ENCODE results near the gene LCE3C.
"Not testable (repeated sequence)": the region's sequence is repeated elsewhere in the genome, so short reads cannot be mapped to it uniquely, and the experiment has no call there.

Gene LCE3C, protein sequence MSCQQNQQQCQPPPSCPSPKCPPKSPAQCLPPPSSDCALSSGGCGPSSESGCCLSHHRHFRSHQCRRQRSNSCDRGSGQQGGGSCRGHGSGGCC

DNA sequence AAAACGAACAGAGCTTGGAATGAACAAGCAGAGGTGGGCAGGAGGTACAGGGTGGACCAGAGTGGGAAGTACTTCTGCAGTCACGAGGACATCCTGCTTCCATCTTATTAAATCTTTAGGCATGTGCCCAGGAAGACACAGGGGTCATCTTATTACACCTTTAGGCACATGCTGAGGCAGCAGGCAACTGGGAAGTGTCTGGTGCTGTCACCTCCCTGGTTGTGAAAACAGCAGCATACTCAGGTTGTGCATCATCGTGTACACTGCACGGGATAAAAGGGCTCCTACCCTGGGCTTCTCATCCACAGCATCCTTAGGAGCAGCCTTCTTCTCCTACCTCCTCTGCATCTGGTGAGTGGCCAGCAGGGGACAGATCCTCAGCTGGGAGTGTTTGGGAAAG lies at the start of gene LCE3C:
LCE3C (plus strand) TSS at position 301 of the 400 bp plus-strand sequence. CDS start 498 bp downstream, outside the sequence.
- DNase-seq = no peak

DNA sequence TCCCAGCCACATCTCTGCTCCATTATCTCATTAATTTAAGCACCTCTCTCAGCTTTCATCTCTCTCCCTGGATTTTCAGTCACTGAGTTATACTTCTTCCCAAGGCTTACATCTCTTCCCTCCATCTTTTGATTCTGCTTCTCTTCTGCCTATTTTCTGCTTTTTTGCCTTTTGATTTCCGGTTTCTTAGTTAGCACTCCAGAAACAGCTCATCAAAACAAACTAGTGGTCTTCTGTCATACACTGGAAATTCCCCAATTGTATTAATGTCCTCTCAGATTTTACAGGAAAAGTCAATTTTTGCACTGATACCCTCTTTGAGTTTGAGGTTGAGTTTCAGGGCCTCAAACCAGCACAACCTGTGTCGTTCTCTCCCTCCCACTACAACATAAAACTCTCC lies 34.9 kb upstream of the LCE3C start:
- no peak for DNase-seq

DNA sequence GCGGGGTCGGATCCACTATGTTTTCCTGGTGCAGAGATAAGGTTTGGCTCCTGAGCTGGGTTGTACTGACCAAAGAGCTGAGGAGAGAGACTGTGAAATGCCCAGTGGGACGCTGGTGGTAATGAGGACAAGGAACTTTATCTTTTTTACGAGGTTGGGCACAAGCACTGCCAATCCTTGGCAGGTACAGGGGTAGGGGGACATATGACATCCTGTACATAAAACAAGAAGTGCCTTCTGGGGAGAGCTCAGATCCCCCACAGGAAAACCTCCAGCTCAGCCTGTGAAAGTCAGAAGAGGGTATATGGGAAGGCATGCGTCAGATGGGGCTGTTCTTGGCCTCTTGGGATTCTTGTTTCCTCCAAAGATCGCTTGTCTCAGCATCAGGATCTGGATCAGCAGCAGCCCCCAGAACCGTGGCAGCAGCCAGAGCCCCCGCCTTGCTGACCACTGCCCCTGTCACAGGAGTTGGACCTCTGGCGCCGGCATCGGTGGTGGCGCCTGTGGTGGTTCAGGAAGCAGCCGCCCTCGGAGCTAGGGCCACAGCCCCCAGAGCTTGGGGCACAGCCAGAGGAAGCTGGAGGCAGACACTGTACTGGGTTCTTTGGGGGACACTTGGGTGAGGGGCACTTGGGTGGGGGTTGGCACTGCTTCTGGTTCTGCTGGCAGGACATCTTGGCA lies 34.4 kb upstream of the LCE3C start:
- DNase-seq = no peak

GRCh38 chr1:152566681-152567080 lies 33.4 kb upstream of the LCE3C start, which contains the start of gene LCE3E:
Gene LCE3E, minus strand, starts transcription at chr1:152566780. Its CDS starts 572 bp downstream, at chr1:152566208.
- no peak for DNase-seq

GRCh38 chr1:152577168-152577567 lies 22.9 kb upstream of the LCE3C start:
- DNase-seq = no peak

GRCh38 chr1:152579526-152579925 lies 20.5 kb upstream of the LCE3C start:
- DNase-seq = not testable (repeated sequence)

DNA sequence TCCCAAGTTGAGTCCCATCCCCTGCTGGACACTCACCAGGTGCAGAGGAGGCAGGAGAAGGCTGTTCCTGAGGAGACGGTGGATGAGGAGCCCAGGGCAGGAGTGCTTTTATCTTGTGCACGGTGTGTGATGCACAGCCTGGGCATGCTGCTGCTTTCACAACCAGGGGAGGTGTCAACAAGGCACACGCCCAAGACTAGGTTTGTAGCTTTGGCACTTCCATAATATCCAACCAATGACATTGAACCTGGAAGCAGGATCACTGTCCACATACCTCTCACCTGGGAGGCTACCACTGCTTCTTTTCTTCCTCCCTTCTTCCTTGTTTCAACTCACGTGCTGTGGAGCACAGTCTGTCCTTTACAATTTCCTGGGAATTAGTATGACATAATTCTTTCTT lies 19.6 kb upstream of the LCE3C start, which contains the start of gene LCE3D:
LCE3D (minus strand) TSS at position 84 of the 400 bp plus-strand sequence. CDS start 580 bp downstream, outside the sequence.
- no peak for DNase-seq

DNA sequence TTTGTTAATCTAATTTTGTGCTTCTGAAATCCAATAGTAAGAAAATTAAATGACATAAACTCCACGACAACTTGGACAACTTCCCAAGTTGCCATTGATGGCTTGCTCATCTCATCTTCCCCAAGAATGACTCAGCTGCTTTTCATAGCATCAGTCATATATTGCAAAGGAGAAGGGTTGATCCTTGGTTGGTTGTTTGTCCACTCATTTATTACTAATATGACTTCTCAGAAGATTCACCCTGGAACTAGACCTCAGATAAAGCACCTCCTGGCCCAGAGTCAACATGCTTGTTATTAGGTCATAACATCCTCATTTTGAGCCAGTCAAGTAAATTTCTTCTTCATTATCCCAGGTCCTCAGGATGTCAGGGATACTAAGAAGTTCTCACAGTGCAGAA lies 17.4 kb upstream of the LCE3C start:
- DNase-seq = no peak

DNA sequence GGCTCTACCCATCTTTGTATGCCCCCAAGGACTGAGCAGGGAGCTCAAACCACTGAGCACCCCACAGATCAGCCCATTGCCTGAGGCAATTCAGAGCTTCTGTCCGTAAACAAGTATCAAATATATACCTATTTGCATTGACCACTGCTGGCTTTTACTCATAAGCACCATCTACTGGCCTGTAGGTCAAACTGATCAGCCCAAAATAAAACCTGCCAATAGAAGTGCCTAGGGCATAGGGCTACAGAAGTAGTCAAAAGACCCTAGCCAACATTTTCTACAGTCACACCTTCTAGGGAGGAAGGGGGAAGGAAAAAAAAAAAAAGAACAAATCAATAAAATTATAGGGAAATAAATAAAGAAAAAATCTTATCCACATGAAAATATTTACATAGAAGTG lies 14.4 kb upstream of the LCE3C start:
- no peak for DNase-seq

- DNase-seq = no peak
Observed at GRCh38 chr1:152596986-152597385, 3.0 kb upstream of the LCE3C start.

- no peak for DNase-seq
Observed at GRCh38 chr1:152613511-152613910, 13.5 kb downstream of the LCE3C start, which contains the start of gene LCE3B. Gene LCE3B, plus strand, starts transcription at chr1:152613811. Its CDS starts 0 bp downstream, at chr1:152613811.

DNA sequence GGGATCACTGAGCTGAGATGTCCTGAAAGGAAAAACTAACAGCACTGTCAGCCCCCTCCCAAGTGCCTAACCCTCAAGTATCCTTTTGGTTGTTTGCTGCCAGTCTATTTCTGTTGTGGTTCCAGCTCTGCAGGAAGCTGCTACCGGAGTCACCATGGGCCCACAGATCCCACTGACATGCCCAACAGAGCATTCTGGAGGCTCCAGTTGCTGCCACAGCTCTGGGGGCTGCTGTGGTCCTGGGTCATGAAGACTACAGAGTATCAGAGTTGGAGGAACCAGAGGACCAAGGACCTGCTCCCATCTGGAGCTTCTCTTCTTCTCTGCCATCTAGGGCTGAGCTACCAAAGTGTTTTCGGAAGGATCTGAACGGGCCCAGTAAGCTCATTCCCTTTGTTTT lies 22.0 kb downstream of the LCE3C start:
- DNase-seq = no peak

GRCh38 chr1:152622803-152623202 lies 22.8 kb downstream of the LCE3C start, which contains the start of gene LCE3A:
Gene LCE3A, minus strand, starts transcription at chr1:152623103. Its CDS starts 0 bp downstream, at chr1:152623103.
- DNase-seq = no peak

DNA sequence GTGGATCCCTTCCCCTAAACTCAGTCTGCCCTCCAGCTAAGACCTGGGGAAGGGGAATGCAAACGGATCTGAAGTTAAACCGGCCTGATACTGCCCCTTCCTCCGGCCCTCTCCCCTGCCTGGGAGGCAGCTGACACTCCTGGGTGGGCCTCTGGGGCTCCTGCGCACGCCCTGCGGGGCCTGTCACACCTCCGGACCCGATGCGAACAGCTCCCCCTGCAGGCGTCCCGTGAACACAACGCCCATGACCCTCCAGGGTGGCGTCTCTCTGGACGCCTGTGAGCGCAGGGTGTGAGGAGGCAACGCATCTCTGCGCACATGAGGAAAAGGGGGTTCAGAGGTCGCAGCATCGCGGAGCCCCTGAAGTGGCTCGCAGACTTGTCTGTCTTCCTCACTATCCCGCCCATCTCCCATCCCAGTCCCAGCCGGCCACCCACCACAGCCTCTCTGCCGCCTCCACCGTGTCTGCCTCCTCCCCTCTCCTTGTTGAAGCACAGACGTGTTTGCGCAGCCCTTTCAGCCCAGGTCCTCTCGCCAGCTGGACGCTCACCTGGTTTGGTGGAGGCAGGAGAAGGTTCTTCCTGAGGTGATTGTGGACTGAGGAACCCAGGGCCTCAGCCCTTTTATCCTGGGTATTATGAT lies 23.3 kb downstream of the LCE3C start:
- DNase-seq = no peak

DNA sequence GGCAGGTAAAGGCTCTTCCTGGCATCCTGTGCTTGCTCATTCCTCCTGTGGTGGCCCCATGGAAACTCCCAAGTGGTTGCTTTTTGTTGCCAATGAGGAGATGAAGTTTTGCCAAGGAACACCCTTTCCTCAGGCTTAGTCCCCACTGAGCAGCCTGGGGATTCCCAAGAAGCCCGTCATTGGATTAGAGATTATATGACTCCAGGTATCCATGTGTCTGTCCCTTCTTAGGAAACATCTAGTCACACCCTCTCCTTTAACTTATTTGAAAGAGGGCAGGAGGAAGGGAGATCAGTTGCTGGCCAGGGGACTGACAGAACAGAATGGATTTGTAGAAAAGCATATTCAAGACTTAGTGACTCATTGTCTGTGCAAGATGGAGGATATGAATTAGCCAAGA lies 26.7 kb downstream of the LCE3C start:
- no peak for DNase-seq

- DNase-seq = no peak
Observed at GRCh38 chr1:152630596-152630995, 30.6 kb downstream of the LCE3C start.

- no peak for DNase-seq
Observed at GRCh38 chr1:152640351-152640750, 40.3 kb downstream of the LCE3C start.

DNA sequence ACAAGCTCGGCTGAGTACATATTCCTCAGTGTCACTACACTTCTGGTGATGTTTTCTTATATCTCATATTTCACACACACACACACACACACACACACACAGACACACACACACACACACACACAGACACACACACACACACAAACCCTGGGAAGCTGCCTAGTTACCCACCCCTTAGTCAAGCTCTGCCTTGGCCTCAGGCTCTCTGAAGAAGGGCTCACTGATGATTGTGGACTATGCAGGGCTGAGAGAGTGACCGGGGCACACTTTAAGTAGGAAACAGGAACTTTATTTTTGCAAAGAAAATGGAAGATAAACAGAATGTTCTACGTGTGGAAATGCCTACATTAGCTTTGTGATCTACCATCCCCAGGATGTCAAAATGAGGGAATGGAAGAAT lies 43.9 kb downstream of the LCE3C start:
- no peak for DNase-seq

DNA sequence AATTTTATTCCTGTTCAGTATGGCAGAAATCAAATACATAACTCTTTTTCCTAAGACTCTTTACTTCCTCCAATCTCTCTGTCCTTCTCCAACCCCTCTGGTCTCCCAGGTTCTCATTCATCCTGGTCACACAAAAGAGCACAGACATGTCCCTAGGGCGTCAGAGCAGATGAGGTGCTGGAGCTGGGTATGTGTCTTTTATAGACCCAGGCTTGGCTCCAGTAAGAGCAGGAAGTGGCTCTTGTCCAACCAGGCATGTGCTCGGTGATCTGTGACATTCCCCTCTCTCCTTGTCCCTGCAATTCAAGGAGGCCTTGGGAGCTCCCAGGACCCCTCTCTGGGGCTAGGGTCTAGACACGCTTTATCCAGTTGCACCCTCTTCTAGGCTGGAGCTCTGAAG lies 45.1 kb downstream of the LCE3C start:
- no peak for DNase-seq

- DNase-seq = no peak
Observed at GRCh38 chr1:152646656-152647055, 46.6 kb downstream of the LCE3C start.
